Spleen (tissue), 7 donors: ENCODE data around the gene GPR6.

Experiments used
- CTCF ChIP-seq, 11 experiments: fragments of 200-600 bp in 7 of 11; fragments of 450-650 bp in 4 of 11; sonication (generic) in 4 of 11; IDR thresholded peaks in 8 of 11; conservative IDR thresholded peaks in 3 of 11; 1 replicate in 7 of 11; 2 replicates in 4 of 11; pipeline versions ENCODE4 v1.4.0 to v1.8.0; 2016 to 2021; ENCODE audit warnings: antibody characterized with exemption in 11 of 11, inconsistent platforms in 4 of 11, mild to moderate bottlenecking in 1 of 11
- POLR2AphosphoS5 ChIP-seq, 3 donors: sonication (generic); formaldehyde crosslinking; IDR thresholded peaks; one replicate each; pipeline ENCODE4 v1.5.1; 2017; ENCODE audit warnings: antibody characterized with exemption in 3 of 3
- donor health status: DM: no; HTN: no; CAD: no; lungs with moderate emphysema.
- donor health status: DM: no; HTN: no; CAD: no.
- donor health status: DM: no; HTN: no; CAD: no.

- TF ChIP-seq CTCF (IDR thresholded peaks at IDR 0.05 in 8 of 11, conservative IDR thresholded peaks at IDR 0.05 in 3 of 11) (no peak), POLR2AphosphoS5 (IDR thresholded peaks at IDR 0.05) (no peak)
Measured at GRCh38 chr6:110015206-110015605, 37.1 kb downstream of the GPR6 start.
